Astrocyte of the cerebellum (primary cell): ENCODE results near the gene KIF5B.
"Not testable (repeated sequence)": the region's sequence is repeated elsewhere in the genome, so short reads cannot be mapped to it uniquely, and the experiment has no call there.

Experiments used
- DNase-seq: peaks from one replicate; pipeline ENCODE4 v3.0.0-alpha.2; 2011; ENCODE audit warnings: low read depth
- H3K4me3 ChIP-seq: 2 replicates; pipeline ENCODE4 v1.5.1; 2011; ENCODE audit warnings: mild to moderate bottlenecking, low read depth, low read length, moderate library complexity
- CTCF ChIP-seq: IDR thresholded peaks from 2 replicates; pipeline ENCODE4 v1.5.1; 2012; ENCODE audit warnings: low read length, low read depth, moderate library complexity, mild to moderate bottlenecking; ENCODE audit errors: missing control alignments
- in situ Hi-C: cut with HindIII; loops from 2 replicates; pipeline ENCODE4 v1.10.0; 2017; ENCODE audit warnings: low sequenced_read_pairs

KIF5B gene

GRCh38 chr10:32073128-32073527, 16.9 kb upstream of the KIF5B start:
- no peak for TF ChIP-seq CTCF
- H3K4me3 ChIP-seq, result no peak overlapping the region
- in situ Hi-C loops, result no loop called here
- no peak for DNase-seq

GRCh38 chr10:32072025-32072800, 16.0 kb upstream of the KIF5B start:
- no peak for TF ChIP-seq CTCF
- no peak for DNase-seq
- H3K4me3 ChIP-seq, result no peak overlapping the region
- in situ Hi-C loops, result no loop called here

GRCh38 chr10:32070645-32071044, 14.4 kb upstream of the KIF5B start:
- H3K4me3 ChIP-seq, result no peak overlapping the region
- no peak for DNase-seq
- in situ Hi-C loops, result no loop called here
- no peak for TF ChIP-seq CTCF

- no peak overlapping the region for H3K4me3 ChIP-seq
- no peak for TF ChIP-seq CTCF
These were observed 12.3 kb upstream of the KIF5B start for GRCh38 chr10:32068569-32068968.

GRCh38 chr10:32067931-32068330, 11.7 kb upstream of the KIF5B start:
- in situ Hi-C loops, DNase-seq, H3K4me3 ChIP-seq: not testable (repeated sequence)

More at GRCh38 chr10:32068569-32068968, 12.3 kb upstream of the KIF5B start:
- in situ Hi-C loops, result no loop called here
- DNase-seq, result no peak

- DNase-seq, result peak; percentile 46
- in situ Hi-C loops, result no loop called here
These were observed 9.6 kb upstream of the KIF5B start for GRCh38 chr10:32065856-32066255.

More at GRCh38 chr10:32065856-32066255, 9.6 kb upstream of the KIF5B start:
- H3K4me3 ChIP-seq, result no peak overlapping the region
- no peak for TF ChIP-seq CTCF
